AG09309 (cell line): ENCODE data around the gene AGER.

ENCODE experiments used
- DNase-seq: peaks from one replicate; pipeline ENCODE4 v3.0.0-alpha.2; 2010; ENCODE audit warnings: low read depth
- H3K4me3 ChIP-seq: 2 replicates; pipeline ENCODE4 v1.5.1; 2011; ENCODE audit warnings: mild to moderate bottlenecking, low read depth, low read length, moderate library complexity; ENCODE audit not compliant: control insufficient read depth
- TF ChIP-seq, protein P1 (sequence below): IDR thresholded peaks from 2 replicates; pipeline ENCODE4 v1.5.1; 2011; ENCODE audit warnings: mild to moderate bottlenecking, low read depth, low read length, inconsistent platforms; ENCODE audit not compliant: insufficient read depth, control insufficient read depth; ENCODE audit errors: missing control alignments

AGER gene

GRCh38 chr6:32158052-32158451 is 26.0 kb downstream of the AGER start:
- H3K4me3 ChIP-seq = no peak overlapping the region
- TF ChIP-seq, protein P1, sequence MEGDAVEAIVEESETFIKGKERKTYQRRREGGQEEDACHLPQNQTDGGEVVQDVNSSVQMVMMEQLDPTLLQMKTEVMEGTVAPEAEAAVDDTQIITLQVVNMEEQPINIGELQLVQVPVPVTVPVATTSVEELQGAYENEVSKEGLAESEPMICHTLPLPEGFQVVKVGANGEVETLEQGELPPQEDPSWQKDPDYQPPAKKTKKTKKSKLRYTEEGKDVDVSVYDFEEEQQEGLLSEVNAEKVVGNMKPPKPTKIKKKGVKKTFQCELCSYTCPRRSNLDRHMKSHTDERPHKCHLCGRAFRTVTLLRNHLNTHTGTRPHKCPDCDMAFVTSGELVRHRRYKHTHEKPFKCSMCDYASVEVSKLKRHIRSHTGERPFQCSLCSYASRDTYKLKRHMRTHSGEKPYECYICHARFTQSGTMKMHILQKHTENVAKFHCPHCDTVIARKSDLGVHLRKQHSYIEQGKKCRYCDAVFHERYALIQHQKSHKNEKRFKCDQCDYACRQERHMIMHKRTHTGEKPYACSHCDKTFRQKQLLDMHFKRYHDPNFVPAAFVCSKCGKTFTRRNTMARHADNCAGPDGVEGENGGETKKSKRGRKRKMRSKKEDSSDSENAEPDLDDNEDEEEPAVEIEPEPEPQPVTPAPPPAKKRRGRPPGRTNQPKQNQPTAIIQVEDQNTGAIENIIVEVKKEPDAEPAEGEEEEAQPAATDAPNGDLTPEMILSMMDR = no peak
- no peak for DNase-seq

DNA sequence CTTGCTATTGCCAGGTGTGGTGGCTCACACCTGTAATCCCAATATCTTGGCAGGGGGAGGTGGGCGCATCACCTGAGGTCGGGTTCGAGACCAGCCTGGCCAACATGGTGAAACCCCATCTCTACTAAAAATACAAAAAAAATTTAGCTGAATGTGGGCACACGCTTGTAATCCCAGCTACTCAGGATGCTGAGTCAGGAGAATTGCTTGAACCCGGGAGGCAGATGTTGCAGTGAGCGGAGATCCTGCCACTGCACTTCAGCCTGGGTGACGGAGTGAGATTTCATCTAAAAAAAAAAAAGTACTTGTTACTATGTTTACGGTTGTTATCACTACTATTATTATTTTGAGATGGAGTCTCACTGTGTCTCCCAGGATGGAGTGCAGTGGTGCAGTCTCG is 27.2 kb downstream of the AGER start:
- H3K4me3 ChIP-seq = no peak overlapping the region
- DNase-seq = no peak
- TF ChIP-seq, protein P1 = no peak

GRCh38 chr6:32154514-32155161 is 29.4 kb downstream of the AGER start:
- DNase-seq = no peak
- peak overlapping the region; percentile 80 for H3K4me3 ChIP-seq
- TF ChIP-seq, protein P1 = peak; percentile 57

DNA sequence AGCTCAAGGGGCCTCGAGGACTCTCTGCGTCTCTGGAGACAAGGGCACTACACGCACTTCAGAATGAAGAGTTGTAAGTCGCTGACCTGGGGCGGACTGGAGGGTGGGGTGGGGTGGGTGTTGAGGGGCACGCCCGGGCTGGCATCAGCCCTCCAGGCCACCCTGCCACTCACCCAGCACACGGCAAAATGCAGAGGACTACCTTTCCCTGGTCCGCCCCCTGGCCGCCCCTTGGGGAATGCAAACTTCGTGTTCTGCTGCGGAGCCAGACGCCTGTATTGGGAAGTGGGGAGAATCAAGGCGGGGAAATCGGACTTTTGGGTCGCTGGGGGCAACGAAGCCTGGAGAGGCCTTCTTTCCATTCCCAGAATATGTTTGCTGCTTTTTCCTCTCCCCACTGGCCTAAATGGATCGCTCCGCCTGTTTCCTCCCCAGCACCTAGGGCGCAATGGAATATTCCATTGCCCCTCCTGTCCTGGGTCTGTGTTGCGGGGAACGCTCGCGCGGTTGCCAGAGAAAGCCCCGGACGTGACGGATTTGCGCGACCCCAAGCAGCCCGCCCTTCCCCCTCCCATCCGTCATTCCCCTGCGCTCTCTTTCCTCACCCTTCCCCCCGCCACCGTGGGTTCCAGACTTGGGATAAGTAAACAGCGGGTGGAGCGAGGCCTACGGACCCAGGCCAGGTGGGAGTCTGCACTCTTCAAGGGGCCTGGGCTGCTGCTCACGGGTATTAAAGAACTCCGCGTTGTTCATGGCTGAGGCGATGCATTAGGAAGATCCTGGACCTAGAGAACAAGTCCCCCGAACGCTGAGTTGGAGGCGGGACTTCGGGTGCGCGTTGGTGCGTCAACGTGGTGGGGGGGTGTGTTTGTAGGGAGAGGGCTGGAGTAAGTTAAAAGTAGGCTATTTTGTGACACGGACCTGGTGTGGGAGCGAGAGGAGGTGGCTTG is 30.2 kb downstream of the AGER start, which contains the start of gene PPT2:
Gene PPT2, plus strand, starts transcription at position 578 of the 950 bp plus-strand sequence. CDS start 454 bp downstream, outside the sequence.
- peak within 1 kb of the TSS; percentile 80 for H3K4me3 ChIP-seq
- TF ChIP-seq, protein P1 = peak; percentile 38
- peak; percentile 68 for DNase-seq

- TF ChIP-seq, protein P1 = no peak
- H3K4me3 ChIP-seq = peak overlapping the region; percentile 80
- DNase-seq = no peak
Measured at GRCh38 chr6:32152769-32153563, 31.1 kb downstream of the AGER start.
